AG09309 (cell line): ENCODE measurements around the gene LYPD6B.

Experiments used
- DNase-seq: peaks from one replicate; pipeline ENCODE4 v3.0.0-alpha.2; 2010; ENCODE audit warnings: low read depth
- H3K4me3 ChIP-seq: 2 replicates; pipeline ENCODE4 v1.5.1; 2011; ENCODE audit warnings: mild to moderate bottlenecking, low read depth, low read length, moderate library complexity; ENCODE audit not compliant: control insufficient read depth
- CTCF ChIP-seq: IDR thresholded peaks from 2 replicates; pipeline ENCODE4 v1.5.1; 2011; ENCODE audit warnings: mild to moderate bottlenecking, low read depth, low read length, inconsistent platforms; ENCODE audit not compliant: insufficient read depth, control insufficient read depth; ENCODE audit errors: missing control alignments

The LYPD6B gene

GRCh38 chr2:149167001-149167780, 128.7 kb downstream of the LYPD6B start:
- no peak overlapping the region for H3K4me3 ChIP-seq
- DNase-seq: no peak
- no peak for TF ChIP-seq CTCF

- no peak overlapping the region for H3K4me3 ChIP-seq
- no peak for DNase-seq
- no peak for TF ChIP-seq CTCF
These were observed 129.4 kb downstream of the LYPD6B start for GRCh38 chr2:149167941-149168340.

GRCh38 chr2:149169656-149170055, 131.2 kb downstream of the LYPD6B start:
- TF ChIP-seq CTCF: no peak
- DNase-seq: no peak
- H3K4me3 ChIP-seq: no peak overlapping the region

- DNase-seq: no peak
- H3K4me3 ChIP-seq: no peak overlapping the region
- no peak for TF ChIP-seq CTCF
These were observed 131.7 kb downstream of the LYPD6B start for GRCh38 chr2:149170156-149170555.

- H3K4me3 ChIP-seq: no peak overlapping the region
- no peak for TF ChIP-seq CTCF
- no peak for DNase-seq
These were observed 132.4 kb downstream of the LYPD6B start for GRCh38 chr2:149170911-149171310.

- DNase-seq: no peak
- TF ChIP-seq CTCF: no peak
- no peak overlapping the region for H3K4me3 ChIP-seq
These were observed 134.7 kb downstream of the LYPD6B start for GRCh38 chr2:149173220-149173619.
